Stimulated activated CD8-positive, alpha-beta memory T cell treated with anti-CD3 and anti-CD28 coated beads, Interleukin-12 subunit alpha, Interleukin-12 subunit beta, amount 100 ng/mL, for 1 hour (primary cell): Measurements from ENCODE around the gene ALOX15B.

Experiments used
- DNase-seq: peaks from one replicate; pipeline ENCODE4 v3.0.0-alpha.2; 2020; ENCODE audit warnings: low read depth

The ALOX15B gene, protein sequence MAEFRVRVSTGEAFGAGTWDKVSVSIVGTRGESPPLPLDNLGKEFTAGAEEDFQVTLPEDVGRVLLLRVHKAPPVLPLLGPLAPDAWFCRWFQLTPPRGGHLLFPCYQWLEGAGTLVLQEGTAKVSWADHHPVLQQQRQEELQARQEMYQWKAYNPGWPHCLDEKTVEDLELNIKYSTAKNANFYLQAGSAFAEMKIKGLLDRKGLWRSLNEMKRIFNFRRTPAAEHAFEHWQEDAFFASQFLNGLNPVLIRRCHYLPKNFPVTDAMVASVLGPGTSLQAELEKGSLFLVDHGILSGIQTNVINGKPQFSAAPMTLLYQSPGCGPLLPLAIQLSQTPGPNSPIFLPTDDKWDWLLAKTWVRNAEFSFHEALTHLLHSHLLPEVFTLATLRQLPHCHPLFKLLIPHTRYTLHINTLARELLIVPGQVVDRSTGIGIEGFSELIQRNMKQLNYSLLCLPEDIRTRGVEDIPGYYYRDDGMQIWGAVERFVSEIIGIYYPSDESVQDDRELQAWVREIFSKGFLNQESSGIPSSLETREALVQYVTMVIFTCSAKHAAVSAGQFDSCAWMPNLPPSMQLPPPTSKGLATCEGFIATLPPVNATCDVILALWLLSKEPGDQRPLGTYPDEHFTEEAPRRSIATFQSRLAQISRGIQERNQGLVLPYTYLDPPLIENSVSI

DNA sequence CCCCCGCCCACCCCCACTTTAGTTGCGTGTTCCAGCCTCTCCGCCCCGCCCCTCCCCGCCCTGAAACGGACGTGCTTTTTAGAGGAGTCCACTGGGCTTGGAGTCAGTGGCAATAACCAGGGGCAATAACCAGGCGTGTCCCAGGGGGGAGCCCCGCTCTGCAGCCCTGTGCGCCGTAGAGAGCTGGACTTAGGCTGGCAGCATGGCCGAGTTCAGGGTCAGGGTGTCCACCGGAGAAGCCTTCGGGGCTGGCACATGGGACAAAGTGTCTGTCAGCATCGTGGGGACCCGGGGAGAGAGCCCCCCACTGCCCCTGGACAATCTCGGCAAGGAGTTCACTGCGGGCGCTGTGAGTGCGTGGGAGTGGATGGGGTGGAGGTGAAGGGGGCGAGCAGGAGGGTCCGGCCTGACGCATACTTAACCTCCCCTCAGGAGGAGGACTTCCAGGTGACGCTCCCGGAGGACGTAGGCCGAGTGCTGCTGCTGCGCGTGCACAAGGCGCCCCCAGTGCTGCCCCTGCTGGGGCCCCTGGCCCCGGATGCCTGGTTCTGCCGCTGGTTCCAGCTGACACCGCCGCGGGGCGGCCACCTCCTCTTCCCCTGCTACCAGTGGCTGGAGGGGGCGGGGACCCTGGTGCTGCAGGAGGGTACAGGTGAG is at the start of gene ALOX15B:
ALOX15B (plus strand) TSS at position 106 of the 657 bp plus-strand sequence; CDS start at position 203, 97 bp downstream.
- DNase-seq = no peak

DNA sequence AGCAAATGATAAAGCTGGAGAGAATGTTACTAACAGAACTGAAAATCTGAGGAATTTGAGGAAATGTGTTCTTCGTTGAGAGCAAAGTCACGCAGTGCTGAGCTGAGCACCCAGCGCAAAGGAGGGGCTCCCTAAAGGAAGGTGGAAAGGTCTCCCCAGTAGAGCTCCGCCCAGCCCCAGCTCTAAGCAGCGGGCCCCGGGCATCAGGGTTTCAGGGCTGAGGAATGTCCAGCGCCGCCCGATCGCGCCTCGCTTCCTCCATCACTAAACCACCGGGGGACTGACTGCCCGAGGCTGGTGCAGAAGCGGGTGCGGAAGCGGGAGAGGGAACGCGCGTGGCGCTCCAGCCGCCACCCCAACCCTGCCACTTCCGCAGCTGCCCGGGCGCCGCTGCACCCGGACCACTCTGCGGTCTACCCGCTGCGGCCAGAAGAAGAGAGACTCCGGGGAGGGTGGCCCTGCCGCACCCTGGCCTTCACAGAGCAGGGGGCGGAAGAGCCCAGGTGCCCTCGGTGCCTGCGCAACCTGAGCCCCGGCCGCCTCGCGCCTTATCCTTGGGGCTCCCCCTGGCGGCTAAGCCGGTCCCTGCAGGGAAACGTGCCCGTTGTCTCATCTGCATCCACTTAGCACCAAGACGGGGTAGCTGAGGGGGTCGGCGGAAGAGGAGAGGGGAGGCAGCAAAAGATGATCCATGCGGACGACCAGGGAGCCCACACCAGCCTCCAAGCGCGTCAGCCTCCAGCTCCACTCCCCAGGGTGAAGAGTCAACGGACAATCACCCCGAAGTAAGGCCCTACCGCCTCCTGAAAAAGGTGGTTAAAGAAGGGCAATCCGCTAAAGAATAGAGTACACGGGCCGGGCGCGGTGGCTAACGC is 48.8 kb upstream of the ALOX15B start:
- peak; percentile 90 for DNase-seq

DNA sequence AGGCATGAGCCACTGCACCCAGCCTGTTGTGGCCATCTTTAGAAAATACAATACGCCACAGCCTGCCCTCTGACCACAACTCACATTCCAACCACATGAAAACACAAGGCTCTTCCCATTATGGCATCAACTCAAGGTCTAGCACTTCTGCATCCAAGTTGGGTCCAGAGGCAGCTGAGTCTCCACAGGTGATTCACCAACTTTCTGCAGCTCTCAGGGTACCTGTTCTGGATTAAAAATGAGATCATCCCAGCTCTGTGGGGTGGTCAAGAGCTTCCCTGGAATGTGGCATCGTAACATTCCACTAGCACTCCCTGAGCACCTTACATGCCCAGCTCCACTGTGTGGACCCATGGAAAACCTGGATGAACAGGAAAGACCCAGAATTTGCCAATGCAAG is 46.3 kb upstream of the ALOX15B start:
- no peak for DNase-seq

DNA sequence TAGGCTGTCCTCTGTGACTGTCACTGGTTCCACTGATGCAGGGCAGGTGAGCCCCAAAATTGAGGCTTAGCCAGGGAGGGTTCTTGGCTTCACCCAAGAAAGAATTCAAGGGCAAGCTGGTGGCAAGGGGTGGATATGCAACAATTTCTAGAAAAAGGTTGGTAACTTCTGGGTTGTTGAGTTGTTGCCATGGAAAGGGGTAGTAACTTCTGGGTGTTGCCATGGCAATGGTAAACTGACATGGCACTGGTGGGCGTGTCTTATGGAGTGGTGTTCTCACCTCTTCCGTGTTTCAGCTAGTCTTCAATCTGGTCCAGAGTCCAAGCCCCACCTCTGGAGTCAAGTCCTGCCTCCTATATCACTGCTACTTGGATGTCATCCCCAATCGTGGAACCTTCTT is 45.9 kb upstream of the ALOX15B start:
- DNase-seq = no peak

DNA sequence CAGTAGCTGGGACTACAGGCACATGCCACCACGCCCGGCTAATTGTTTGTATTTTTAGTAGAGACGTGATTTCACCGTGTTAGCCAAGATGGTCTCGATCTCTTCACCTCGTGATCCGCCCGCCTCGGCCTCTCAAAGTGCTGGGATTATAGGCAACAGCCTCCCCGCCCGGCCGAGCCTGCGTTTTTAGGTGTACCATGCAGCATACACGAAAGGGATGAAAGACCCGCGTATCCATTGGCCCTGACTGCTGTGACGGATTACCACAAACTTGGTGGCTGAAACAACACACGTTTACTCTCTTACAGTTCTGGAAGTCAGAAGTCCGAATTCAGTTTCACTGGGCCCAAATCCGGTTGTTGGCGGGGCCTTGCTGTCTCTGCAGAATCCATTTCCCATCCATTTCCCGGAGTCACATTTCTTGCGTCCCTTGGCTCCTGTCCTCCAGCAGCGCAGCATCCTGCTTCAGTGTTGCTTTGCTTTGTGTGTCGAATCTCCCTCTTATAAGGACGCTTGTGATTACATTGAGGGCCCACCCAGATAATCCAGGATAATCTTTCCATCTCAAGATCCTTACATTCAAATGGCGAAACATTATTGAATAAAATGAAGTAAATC is 44.8 kb upstream of the ALOX15B start:
- no peak for DNase-seq

DNA sequence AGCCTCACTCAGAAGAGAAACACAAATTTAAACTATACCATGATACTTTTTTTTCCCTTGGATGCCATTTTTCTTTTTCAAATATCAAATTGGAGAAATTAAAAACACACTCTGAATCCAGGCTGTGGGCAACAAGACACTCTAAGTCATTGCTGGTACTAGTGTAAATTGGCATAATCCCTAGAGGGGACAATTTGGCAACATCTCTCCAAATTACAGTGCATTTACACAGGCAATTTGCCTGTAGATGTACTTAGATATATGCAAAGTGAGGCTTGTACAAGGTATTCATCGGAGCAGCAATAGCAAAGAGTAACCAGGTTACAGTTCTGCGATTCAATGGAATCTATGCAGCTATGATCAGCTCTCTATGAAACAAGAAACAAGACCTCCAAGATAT is 43.1 kb upstream of the ALOX15B start:
- no peak for DNase-seq

DNA sequence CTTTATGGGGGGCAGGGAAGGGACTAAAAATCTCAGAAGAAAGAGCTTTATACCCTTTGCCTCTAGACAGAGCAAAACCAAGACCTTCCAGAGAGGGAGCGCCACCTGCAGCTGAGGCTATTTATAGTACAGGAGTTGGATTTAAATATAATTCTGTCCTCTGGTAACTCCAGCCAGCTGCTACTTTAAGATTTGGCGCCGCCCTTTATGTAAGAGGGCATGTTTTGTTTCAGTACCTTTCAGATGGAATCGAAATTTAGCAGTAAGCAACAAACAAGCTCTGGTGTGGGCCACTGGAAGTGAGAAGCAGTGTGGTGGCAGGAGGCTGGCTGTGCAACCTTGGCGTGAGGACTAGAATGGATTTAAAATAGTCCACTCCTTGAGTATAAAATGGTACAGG is 41.7 kb upstream of the ALOX15B start:
- DNase-seq = no peak

DNA sequence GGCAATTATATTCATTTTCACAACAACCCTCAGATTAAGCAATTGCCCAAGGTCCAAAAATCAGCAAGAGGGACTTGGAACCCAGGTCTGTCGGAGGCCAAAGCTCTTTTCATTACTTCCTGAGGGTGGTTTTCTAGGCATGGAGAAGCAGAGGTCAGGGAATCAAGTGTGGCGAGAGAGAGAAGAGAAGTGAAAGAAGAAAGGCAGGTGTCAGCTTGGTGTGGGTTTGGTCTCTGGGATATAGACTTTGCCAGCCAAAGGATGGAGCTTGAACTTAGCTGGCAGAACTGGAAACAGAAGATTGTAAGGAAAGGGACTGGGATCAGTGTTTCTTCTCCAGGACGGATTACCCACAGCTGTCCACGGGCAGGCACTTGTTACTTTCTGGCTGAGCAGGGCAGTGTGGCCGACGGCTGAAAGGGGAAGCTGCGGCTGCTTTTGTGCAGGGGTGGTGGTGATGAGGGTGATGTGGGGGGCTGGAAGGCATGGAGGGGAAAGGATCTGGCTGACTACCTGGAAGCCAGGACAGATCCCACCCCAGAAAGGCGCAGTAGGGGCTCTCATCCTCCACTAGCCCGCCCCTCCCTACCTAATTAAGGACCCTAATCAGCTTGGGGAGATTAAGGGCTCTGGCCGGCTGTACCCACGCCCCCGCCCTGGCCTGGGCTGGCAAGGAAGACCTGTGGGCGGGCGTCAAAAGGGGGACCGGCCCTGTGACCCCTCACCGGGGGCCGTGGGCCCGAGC is 36.7 kb upstream of the ALOX15B start, which contains the start of gene GUCY2D:
GUCY2D (plus strand) TSS at position 640 of the 745 bp plus-strand sequence. CDS start 433 bp downstream, outside the sequence.
- no peak for DNase-seq

DNA sequence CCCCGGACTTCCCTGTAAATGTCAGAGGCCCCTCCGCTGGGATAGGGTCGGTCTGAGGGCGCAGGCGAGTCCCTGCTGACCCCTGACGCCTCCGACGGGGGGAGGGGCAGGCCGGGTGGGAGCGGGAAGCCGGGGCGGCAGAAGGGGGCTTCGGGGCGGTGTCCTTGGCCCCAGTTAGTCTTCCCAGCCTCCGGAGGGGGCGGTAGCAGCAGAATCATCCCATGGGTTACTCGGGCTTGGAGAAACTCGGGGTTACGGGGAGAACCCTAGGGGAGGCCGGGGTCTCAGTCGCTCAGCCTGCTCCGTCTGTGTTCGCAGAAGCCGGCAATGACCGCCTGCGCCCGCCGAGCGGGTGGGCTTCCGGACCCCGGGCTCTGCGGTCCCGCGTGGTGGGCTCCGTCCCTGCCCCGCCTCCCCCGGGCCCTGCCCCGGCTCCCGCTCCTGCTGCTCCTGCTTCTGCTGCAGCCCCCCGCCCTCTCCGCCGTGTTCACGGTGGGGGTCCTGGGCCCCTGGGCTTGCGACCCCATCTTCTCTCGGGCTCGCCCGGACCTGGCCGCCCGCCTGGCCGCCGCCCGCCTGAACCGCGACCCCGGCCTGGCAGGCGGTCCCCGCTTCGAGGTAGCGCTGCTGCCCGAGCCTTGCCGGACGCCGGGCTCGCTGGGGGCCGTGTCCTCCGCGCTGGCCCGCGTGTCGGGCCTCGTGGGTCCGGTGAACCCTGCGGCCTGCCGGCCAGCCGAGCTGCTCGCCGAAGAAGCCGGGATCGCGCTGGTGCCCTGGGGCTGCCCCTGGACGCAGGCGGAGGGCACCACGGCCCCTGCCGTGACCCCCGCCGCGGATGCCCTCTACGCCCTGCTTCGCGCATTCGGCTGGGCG is 35.9 kb upstream of the ALOX15B start:
- no peak for DNase-seq

DNA sequence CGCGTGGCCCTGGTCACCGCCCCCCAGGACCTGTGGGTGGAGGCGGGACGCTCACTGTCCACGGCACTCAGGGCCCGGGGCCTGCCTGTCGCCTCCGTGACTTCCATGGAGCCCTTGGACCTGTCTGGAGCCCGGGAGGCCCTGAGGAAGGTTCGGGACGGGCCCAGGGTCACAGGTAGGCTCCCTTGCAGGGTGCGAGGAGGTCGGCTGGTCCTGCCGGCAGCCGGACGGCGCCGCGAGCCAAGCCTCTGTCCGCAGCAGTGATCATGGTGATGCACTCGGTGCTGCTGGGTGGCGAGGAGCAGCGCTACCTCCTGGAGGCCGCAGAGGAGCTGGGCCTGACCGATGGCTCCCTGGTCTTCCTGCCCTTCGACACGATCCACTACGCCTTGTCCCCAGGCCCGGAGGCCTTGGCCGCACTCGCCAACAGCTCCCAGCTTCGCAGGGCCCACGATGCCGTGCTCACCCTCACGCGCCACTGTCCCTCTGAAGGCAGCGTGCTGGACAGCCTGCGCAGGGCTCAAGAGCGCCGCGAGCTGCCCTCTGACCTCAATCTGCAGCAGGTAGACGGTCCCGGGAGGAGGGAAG is 35.2 kb upstream of the ALOX15B start:
- DNase-seq = no peak

DNA sequence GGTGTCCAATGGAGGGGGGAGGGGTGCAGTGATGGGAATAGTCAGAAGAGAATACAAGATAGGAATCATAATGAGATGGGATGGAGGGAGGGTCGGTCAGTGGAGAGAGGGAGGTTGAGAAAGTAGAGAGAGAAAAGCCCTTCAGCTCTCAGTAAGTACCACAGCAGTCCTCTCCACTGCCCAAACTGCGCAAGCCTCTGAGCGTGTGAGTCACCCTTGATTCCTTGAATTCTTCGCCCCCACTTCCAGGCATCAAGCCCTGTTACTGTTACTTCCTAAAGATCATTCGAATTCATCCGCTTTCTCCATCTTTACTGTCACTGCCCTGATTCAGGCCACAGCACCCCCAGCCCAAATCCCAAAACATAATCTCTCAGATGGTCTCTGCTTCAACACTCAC is 34.0 kb upstream of the ALOX15B start:
- no peak for DNase-seq

DNA sequence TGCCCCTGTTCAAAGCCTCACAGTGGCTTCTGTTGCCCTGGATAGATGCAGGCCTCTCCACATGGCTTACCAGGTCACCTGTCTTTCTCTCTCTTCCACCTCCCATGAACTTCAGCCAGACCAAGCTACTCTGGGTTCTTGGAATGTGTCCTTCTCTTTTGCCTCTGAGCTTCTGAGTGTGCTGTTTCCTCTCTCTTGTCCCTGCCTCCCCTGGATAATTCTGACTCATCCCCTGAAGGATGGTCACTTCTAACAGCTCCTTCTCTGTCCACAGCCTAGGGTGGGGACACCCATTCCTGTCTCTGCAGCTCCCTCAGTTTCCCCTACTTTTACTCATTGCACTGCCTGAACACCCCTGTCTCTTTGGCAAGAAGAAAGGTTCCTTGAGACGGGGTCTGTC is 33.5 kb upstream of the ALOX15B start:
- no peak for DNase-seq

DNA sequence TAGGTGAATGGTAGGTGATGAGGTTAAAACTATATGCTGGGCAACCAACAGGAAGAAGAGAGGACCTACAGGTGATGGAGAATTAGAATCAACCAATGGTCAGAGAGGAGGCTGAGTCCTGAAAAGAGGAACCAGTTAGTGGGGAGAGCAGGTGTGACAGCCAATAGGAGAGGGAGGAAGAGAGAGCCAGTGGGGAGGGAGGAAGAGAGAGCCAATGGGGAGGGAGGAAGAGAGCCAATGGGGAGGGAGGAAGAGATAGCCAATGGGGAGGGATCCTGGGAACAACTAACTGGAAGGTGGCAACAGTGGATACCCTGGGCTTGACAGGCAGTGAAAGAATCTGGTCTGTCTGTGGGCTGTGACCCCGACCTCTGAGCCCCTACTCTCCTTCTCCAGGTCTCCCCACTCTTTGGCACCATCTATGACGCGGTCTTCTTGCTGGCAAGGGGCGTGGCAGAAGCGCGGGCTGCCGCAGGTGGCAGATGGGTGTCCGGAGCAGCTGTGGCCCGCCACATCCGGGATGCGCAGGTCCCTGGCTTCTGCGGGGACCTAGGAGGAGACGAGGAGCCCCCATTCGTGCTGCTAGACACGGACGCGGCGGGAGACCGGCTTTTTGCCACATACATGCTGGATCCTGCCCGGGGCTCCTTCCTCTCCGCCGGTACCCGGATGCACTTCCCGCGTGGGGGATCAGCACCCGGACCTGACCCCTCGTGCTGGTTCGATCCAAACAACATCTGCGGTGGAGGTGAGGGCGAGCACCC is 32.7 kb upstream of the ALOX15B start:
- no peak for DNase-seq

DNA sequence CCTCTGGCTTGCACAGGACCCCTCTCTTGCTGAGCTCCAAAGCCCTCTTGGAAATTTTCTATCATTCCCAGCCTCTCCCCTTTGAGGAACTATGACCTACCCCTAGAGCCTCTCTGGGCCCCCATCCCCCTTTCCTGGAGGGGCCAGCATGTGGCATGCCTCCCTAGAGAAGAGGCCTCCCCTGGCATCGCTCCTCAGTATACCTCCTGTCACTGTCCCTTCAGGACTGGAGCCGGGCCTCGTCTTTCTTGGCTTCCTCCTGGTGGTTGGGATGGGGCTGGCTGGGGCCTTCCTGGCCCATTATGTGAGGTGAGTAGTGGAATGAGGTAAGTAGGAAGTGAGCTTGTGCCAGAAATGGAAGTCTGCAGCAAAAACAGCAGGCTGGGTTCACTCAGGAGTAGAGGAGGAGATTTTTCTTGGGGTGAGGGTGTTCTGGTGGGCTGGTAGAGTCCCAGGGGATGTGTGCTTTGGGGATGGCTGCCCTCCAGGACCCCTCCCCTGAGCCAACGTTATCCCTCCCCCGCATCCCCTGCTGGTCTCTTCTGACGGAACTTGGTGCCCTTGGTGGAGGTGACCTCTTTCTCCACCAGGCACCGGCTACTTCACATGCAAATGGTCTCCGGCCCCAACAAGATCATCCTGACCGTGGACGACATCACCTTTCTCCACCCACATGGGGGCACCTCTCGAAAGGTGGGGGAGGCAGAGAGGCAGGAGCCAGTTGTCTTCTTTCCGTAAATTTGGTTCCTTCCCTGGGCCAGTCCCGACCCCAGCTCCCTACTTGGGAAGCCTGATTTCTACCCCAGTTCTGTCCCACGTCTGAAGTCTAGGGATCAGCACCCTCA is 31.8 kb upstream of the ALOX15B start:
- no peak for DNase-seq

DNA sequence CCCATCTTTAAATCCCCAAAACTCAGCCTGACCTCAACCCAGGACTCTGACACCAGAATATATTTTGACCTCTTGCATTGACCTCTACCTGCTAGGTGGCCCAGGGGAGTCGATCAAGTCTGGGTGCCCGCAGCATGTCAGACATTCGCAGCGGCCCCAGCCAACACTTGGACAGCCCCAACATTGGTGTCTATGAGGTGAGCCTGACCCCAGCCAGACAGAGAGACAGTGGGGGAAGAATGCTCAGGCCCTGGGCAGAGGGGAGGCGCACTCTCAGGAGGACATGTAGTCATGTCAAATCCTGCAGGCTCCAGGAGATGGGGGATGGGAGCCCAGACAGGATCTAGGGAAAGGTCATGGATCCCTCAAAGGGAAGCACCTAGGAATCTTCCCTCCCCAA is 31.0 kb upstream of the ALOX15B start:
- DNase-seq = no peak

DNA sequence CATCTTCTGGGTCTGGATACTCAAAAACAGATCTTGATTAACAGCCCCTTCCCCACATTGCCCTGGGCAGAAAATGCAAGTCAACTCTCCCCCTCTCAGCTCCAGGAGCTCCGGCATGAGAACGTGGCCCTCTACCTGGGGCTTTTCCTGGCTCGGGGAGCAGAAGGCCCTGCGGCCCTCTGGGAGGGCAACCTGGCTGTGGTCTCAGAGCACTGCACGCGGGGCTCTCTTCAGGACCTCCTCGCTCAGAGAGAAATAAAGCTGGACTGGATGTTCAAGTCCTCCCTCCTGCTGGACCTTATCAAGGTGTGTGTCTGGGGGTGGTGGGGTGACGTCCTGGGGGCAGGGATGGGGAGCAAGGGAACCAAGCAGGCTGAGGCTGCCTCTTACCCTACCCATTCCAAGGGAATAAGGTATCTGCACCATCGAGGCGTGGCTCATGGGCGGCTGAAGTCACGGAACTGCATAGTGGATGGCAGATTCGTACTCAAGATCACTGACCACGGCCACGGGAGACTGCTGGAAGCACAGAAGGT is 26.7 kb upstream of the ALOX15B start:
- no peak for DNase-seq

DNA sequence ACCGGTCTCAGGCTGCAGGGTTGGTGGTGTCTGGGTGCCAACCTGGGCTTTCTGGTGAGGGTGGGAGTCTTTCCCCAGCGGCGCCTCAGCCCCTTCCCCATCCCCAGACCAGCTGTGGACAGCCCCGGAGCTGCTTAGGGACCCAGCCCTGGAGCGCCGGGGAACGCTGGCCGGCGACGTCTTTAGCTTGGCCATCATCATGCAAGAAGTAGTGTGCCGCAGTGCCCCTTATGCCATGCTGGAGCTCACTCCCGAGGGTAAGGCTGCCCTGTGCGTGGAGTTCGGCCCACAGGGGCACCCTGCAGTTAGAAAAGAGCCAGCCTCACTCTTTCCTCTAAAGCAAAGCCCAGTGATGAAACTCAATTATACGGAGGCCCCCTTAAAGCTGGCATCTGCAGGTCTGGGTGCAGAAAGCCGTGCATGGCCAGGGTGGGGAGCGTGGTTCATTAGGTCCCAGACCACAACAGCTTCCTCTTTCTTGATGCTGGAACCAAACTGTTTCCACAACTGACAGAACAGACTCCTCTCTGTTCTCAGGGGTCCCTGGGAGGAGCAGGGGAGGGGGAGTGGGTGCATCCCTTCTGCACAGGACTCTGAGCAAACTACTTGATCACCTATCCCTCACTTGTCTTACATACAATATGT is 25.7 kb upstream of the ALOX15B start:
- DNase-seq = no peak
